ENCODE data around the gene RAD51B.

RAD51B gene

GRCh38 chr14:68424443-68425172, 605.0 kb downstream of the RAD51B start:
- Histone ChIP-seq H3K4me3 (ENCODE audit: low read depth, low read length) (no peak overlapping the region), H3K36me3 (ENCODE audit: control insufficient read depth in 2 of 2, insufficient read depth in 1 of 2, low read length in 2 of 2) (no peaks in the 10 kb centered on the region), H3K4me1 (ENCODE audit: control insufficient read depth, insufficient read depth, low read length) (no peaks in the 10 kb centered on the region), H3K9me3 (ENCODE audit: control insufficient read depth, insufficient read depth, low read depth, low read length) (no peaks in the 10 kb centered on the region), H3K27ac (ENCODE audit: extremely low read depth, low read depth, low read length) (no peak overlapping the region)
- no peak for TF ChIP-seq ZNF394 (tag by site-specific recombination; IDR thresholded peaks at IDR 0.05; ENCODE audit: borderline replicate concordance)
- TF ChIP-seq ZBTB7A (tag by site-specific recombination; IDR thresholded peaks at IDR 0.05; ENCODE audit: low read depth): no peak
- no peak for TF ChIP-seq ZNF677 (tag by site-specific recombination; IDR thresholded peaks at IDR 0.05)
- no peak for TF ChIP-seq KLF7 (tag by site-specific recombination; IDR thresholded peaks at IDR 0.05; ENCODE audit: borderline replicate concordance)
- TF ChIP-seq ZNF121 (tag by site-specific recombination; IDR thresholded peaks at IDR 0.05): peak; percentile 57; the same call in 1 of the 2 replicates
- ChIA-PET POLR2A (no interaction called here), CTCF (no interaction called here)

- H3K9me3 ChIP-seq (ENCODE audit: control insufficient read depth, insufficient read depth, low read depth, low read length): no peaks in the 10 kb centered on the region
- CTCF ChIA-PET: interaction anchor here (0.6 kb wide), 1 partner anchor 453 kb away, joined by 3 read pairs; no protein-coding TSS in a partner anchor
- POLR2A ChIA-PET: interaction anchor here (0.7 kb wide), 1 partner anchor 9 kb away, joined by 3 read pairs; no protein-coding TSS in a partner anchor
- H3K27ac ChIP-seq (ENCODE audit: extremely low read depth, low read depth, low read length): no peak overlapping the region
- no peak overlapping the region for H3K4me3 ChIP-seq (ENCODE audit: low read depth, low read length)
- H3K36me3 ChIP-seq (ENCODE audit: control insufficient read depth in 2 of 2, insufficient read depth in 1 of 2, low read length in 2 of 2): no peaks in the 10 kb centered on the region
- TF ChIP-seq RBAK (tag by site-specific recombination; IDR thresholded peaks at IDR 0.05): no peak
- no peaks in the 10 kb centered on the region for H3K4me1 ChIP-seq (ENCODE audit: control insufficient read depth, insufficient read depth, low read length)
Measured at GRCh38 chr14:68426661-68427549, 607.3 kb downstream of the RAD51B start.

GRCh38 chr14:68427550-68427890, 607.9 kb downstream of the RAD51B start:
- H3K27ac ChIP-seq (ENCODE audit: extremely low read depth, low read depth, low read length): no peak overlapping the region
- no peaks in the 10 kb centered on the region for H3K4me1 ChIP-seq (ENCODE audit: control insufficient read depth, insufficient read depth, low read length)
- ChIA-PET CTCF (no interaction called here), POLR2A (interaction anchor here (0.7 kb wide), 1 partner anchor 10 kb away, joined by 3 read pairs; no protein-coding TSS in a partner anchor)
- H3K9me3 ChIP-seq (ENCODE audit: control insufficient read depth, insufficient read depth, low read depth, low read length): no peaks in the 10 kb centered on the region
- TF ChIP-seq ZNF776 (tag by site-specific recombination; IDR thresholded peaks at IDR 0.05; ENCODE audit: borderline replicate concordance) (no peak), KLF8 (tag by site-specific recombination; IDR thresholded peaks at IDR 0.05) (no peak), ZBTB49 (tag by site-specific recombination; IDR thresholded peaks at IDR 0.05; ENCODE audit: low read depth) (no peak), KLF9 (tag by site-specific recombination; IDR thresholded peaks at IDR 0.05; ENCODE audit: low read depth) (no peak), REST (tag by site-specific recombination; IDR thresholded peaks at IDR 0.05) (no peak), ZNF398 (tag by site-specific recombination; IDR thresholded peaks at IDR 0.05) (no peak)
- no peak overlapping the region for H3K4me3 ChIP-seq (ENCODE audit: low read depth, low read length)
- no peaks in the 10 kb centered on the region for H3K36me3 ChIP-seq (ENCODE audit: control insufficient read depth in 2 of 2, insufficient read depth in 1 of 2, low read length in 2 of 2)

Measured in HEK293 (cell line).